GM18505 (cell line): Measurements from ENCODE around the gene CCDC187.

Source experiments
- ATAC-seq: cut with Tn5 transposase; IDR thresholded peaks from one replicate; pipeline ENCODE4 v1.9.1; 2021; ENCODE audit not compliant: unreplicated experiment
- POLR2A ChIP-seq: IDR thresholded peaks from 4 replicates; pipeline ENCODE4 v1.6.1; 2011; ENCODE audit warnings: borderline replicate concordance; ENCODE audit not compliant: insufficient read depth, insufficient read length; ENCODE audit errors: extremely low read depth

CCDC187 gene

GRCh38 chr9:136232969-136233368 is 70.9 kb downstream of the CCDC187 start:
- ATAC-seq: no peak
- TF ChIP-seq POLR2A: no peak

- no peak for ATAC-seq
- no peak for TF ChIP-seq POLR2A
These were observed 72.2 kb downstream of the CCDC187 start for GRCh38 chr9:136231478-136232297.

GRCh38 chr9:136230773-136231172 is 73.1 kb downstream of the CCDC187 start:
- TF ChIP-seq POLR2A: no peak
- ATAC-seq: no peak

GRCh38 chr9:136230365-136230764 is 73.5 kb downstream of the CCDC187 start:
- no peak for TF ChIP-seq POLR2A
- ATAC-seq: no peak

GRCh38 chr9:136229096-136230065 is 74.5 kb downstream of the CCDC187 start:
- ATAC-seq: no peak
- no peak for TF ChIP-seq POLR2A

GRCh38 chr9:136228107-136228875 is 75.6 kb downstream of the CCDC187 start:
- TF ChIP-seq POLR2A: no peak
- no peak for ATAC-seq

- ATAC-seq: no peak
- no peak for TF ChIP-seq POLR2A
These were observed 77.0 kb downstream of the CCDC187 start for GRCh38 chr9:136226680-136227407.

- TF ChIP-seq POLR2A: peak; percentile 23
- peak; percentile 47 for ATAC-seq
These were observed 77.9 kb downstream of the CCDC187 start for GRCh38 chr9:136225748-136226679.

- peak; percentile 46 for ATAC-seq
These were observed 78.5 kb downstream of the CCDC187 start for GRCh38 chr9:136225366-136225747.

GRCh38 chr9:136223871-136224640 is 79.8 kb downstream of the CCDC187 start:
- ATAC-seq: no peak
- no peak for TF ChIP-seq POLR2A

More at GRCh38 chr9:136225366-136225747, 78.5 kb downstream of the CCDC187 start:
- peak; percentile 29 for TF ChIP-seq POLR2A

GRCh38 chr9:136222906-136223285 is 81.0 kb downstream of the CCDC187 start:
- TF ChIP-seq POLR2A: no peak
- no peak for ATAC-seq
